ENCODE measurements around the gene FAM13A. TPM values are rescaled to one million over a fixed set of nuclear protein-coding genes. Genes with fewer than 3 reads are reported as not detected.

Gene FAM13A
- total and polyA plus RNA-seq, 2 of the 4 experiments (the other 2 are of a cell fraction), result 13.1 to 22.0 TPM

DNA sequence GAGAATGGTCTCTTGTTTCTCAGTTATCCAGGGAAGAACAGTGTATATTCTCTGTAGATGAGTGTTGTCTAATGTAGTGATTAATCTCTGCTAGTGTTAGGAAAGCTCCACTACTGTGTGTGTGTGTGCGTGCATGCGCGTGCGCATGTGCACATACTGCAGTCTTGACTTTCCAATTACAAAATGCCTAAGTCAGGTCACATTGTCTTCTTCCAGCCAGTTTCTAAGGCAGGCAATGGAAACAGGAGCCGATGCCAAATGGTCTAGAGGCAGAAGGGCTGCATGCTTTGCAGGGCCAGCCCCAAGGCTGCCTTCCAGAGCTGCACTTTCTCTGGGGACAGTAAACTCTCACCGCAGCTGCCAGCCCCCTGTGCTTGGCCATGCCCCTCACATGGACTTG, 328.8 kb downstream of the FAM13A start:
- ATAC-seq (ENCODE audit: low read depth), result no peak
- no peaks in the 10 kb centered on the region for H3K9me3 ChIP-seq (ENCODE audit: control insufficient read depth, insufficient read depth, low read length)
- H3K4me2 ChIP-seq (ENCODE audit: low read depth, low read length), result no peak overlapping the region
- no peak overlapping the region for H3K56ac ChIP-seq (ENCODE audit: extremely low read depth, insufficient read depth, low read length)
- TF ChIP-seq MAZ (IDR thresholded peaks at IDR 0.05; ENCODE audit: borderline replicate concordance, low read depth, low read length) (no peak), RAD21 (IDR thresholded peaks at IDR 0.05; ENCODE audit: low read length) (no peak), CEBPB (IDR thresholded peaks at IDR 0.05; ENCODE audit: low read depth, low read length) (no peak), BHLHE40 (IDR thresholded peaks at IDR 0.05; ENCODE audit: low read depth, low read length) (no peak), MAFK (IDR thresholded peaks at IDR 0.05; ENCODE audit: low read depth, low read length) (no peak), USF2 (IDR thresholded peaks at IDR 0.05; ENCODE audit: low read depth, low read length) (no peak), MXI1 (IDR thresholded peaks at IDR 0.05; ENCODE audit: borderline replicate concordance, low read depth, low read length) (no peak), SMC3 (IDR thresholded peaks at IDR 0.05; ENCODE audit: low read depth, low read length) (no peak), NFE2L2 (IDR thresholded peaks at IDR 0.05; ENCODE audit: low read depth, low read length) (no peak), RFX5 (IDR thresholded peaks at IDR 0.05; ENCODE audit: low read depth, low read length) (no peak), RCOR1 (IDR thresholded peaks at IDR 0.05; ENCODE audit: insufficient replicate concordance, low read length) (no peak), FOS (IDR thresholded peaks at IDR 0.05; ENCODE audit: low read depth, low read length) (no peak), CHD1 (IDR thresholded peaks at IDR 0.05; ENCODE audit: low read depth, low read length) (no peak)
- TF ChIP-seq, protein P1, sequence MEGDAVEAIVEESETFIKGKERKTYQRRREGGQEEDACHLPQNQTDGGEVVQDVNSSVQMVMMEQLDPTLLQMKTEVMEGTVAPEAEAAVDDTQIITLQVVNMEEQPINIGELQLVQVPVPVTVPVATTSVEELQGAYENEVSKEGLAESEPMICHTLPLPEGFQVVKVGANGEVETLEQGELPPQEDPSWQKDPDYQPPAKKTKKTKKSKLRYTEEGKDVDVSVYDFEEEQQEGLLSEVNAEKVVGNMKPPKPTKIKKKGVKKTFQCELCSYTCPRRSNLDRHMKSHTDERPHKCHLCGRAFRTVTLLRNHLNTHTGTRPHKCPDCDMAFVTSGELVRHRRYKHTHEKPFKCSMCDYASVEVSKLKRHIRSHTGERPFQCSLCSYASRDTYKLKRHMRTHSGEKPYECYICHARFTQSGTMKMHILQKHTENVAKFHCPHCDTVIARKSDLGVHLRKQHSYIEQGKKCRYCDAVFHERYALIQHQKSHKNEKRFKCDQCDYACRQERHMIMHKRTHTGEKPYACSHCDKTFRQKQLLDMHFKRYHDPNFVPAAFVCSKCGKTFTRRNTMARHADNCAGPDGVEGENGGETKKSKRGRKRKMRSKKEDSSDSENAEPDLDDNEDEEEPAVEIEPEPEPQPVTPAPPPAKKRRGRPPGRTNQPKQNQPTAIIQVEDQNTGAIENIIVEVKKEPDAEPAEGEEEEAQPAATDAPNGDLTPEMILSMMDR (conservative IDR thresholded peaks at IDR 0.05; ENCODE audit: low read depth, low read length), result no peak
- TF ChIP-seq, protein P2, sequence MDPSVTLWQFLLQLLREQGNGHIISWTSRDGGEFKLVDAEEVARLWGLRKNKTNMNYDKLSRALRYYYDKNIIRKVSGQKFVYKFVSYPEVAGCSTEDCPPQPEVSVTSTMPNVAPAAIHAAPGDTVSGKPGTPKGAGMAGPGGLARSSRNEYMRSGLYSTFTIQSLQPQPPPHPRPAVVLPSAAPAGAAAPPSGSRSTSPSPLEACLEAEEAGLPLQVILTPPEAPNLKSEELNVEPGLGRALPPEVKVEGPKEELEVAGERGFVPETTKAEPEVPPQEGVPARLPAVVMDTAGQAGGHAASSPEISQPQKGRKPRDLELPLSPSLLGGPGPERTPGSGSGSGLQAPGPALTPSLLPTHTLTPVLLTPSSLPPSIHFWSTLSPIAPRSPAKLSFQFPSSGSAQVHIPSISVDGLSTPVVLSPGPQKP (IDR thresholded peaks at IDR 0.05; ENCODE audit: borderline replicate concordance, low read depth, low read length), result no peak
- H3K4me3 ChIP-seq (ENCODE audit: insufficient read depth, low read depth, low read length), result no peak overlapping the region
- H2AK5ac ChIP-seq (ENCODE audit: low read depth, low read length), result no peak overlapping the region
- H3K9ac ChIP-seq (ENCODE audit: low read depth, low read length), result no peak overlapping the region
- in situ Hi-C loops (cut with MboI; ENCODE audit: low sequenced_read_pairs) (no loop called here), dilution Hi-C loops (cut with HindIII; ENCODE audit: low sequenced_read_pairs, unreplicated experiment) (no loop called here), intact Hi-C loops (cut with micrococcal nuclease) (no loop called here)
- BruUV-seq (replicated peaks), result no TSS peak
- POLR2A ChIA-PET (ENCODE audit: unreplicated experiment), result no interaction called here
- H3K18ac ChIP-seq (ENCODE audit: low read depth, low read length), result no peak overlapping the region
- H2BK120ac ChIP-seq (ENCODE audit: low read depth, low read length), result no peak overlapping the region
- 100% methylated on average over 2 of the region's 6 CpGs; no CpG with 5 or more reads in 1 of the 2 experiments for WGBS, 2 experiments (ENCODE audit: extremely low coverage in 2 of 2, insufficient read length in 1 of 2)
- no peak overlapping the region for H2BK15ac ChIP-seq (ENCODE audit: low read depth, low read length)
- no peaks in the 10 kb centered on the region for H3K27me3 ChIP-seq (ENCODE audit: control insufficient read depth, insufficient read depth, low read length)
- H3K4ac ChIP-seq (ENCODE audit: low read depth, low read length), result no peak overlapping the region
- H2AK9ac ChIP-seq (replicated peaks; ENCODE audit: low read depth, low read length, poor library complexity), result no peak overlapping the region
- H4K20me1 ChIP-seq (ENCODE audit: insufficient read depth, low read length), result no peaks in the 10 kb centered on the region
- no peak overlapping the region for H2BK5ac ChIP-seq (ENCODE audit: low read depth, low read length, poor library complexity, severe bottlenecking)
- CTCF ChIA-PET, result no interaction called here
- H2BK20ac ChIP-seq (ENCODE audit: low read depth, low read length), result no peak overlapping the region
- 0 out of 2 replicates have a peak, but pooled peaks cover 3% of the 10 kb centered on the region for H3K9me1 ChIP-seq (ENCODE audit: insufficient read depth, low read length)
- H3K36me3 ChIP-seq (ENCODE audit: control insufficient read depth, insufficient read depth, low read length), result peaks cover 45% of the 10 kb centered on the region
- no peaks in the 10 kb centered on the region for H3K79me1 ChIP-seq (ENCODE audit: low read depth in 1 of 2, low read length in 2 of 2)
- no peak overlapping the region for H4K8ac ChIP-seq (ENCODE audit: low read depth in 2 of 2, low read length in 2 of 2)
- H4K91ac ChIP-seq (ENCODE audit: insufficient read depth, low read depth, low read length), result no peak overlapping the region
- H3K23ac ChIP-seq (ENCODE audit: low read depth, low read length), result no peak overlapping the region
- no peak overlapping the region for H3K27ac ChIP-seq (ENCODE audit: insufficient read depth, low read length)
- no peaks in the 10 kb centered on the region for H3K4me1 ChIP-seq (ENCODE audit: control insufficient read depth, insufficient read depth, low read length)
- no peak overlapping the region for H3K14ac ChIP-seq (replicated peaks; ENCODE audit: low read depth, low read length)
- H2AFZ ChIP-seq (replicated peaks; ENCODE audit: low read length, poor library complexity), result no peak overlapping the region
- H4K5ac ChIP-seq (ENCODE audit: low read depth, low read length), result no peak overlapping the region
- no peak for DNase-seq

Data from IMR-90 (cell line).